HG03097 (cell line): Measurements from ENCODE around the gene SULT1A2.
"Not testable (repeated sequence)": the region's sequence is repeated elsewhere in the genome, so short reads cannot be mapped to it uniquely, and the experiment has no call there.

Experiments
- ATAC-seq: cut with Tn5 transposase; IDR thresholded peaks from one replicate; pipeline ENCODE4 v1.9.1; 2021; ENCODE audit not compliant: unreplicated experiment, low FRiP score

The SULT1A2 gene

GRCh38 chr16:28562199-28562598, 34.7 kb downstream of the SULT1A2 start:
- ATAC-seq, result no peak

- ATAC-seq, result no peak
Measured at GRCh38 chr16:28561557-28562187, 35.2 kb downstream of the SULT1A2 start.

- no peak for ATAC-seq
Measured at GRCh38 chr16:28558456-28558855, 38.4 kb downstream of the SULT1A2 start.

- no peak for ATAC-seq
Measured at GRCh38 chr16:28556914-28557320, 39.9 kb downstream of the SULT1A2 start.

- no peak for ATAC-seq
Measured at GRCh38 chr16:28555561-28555960, 41.3 kb downstream of the SULT1A2 start.

- ATAC-seq, result no peak
Measured at GRCh38 chr16:28554634-28555423, 42.0 kb downstream of the SULT1A2 start.

GRCh38 chr16:28553776-28554633, 42.8 kb downstream of the SULT1A2 start, which contains the start of gene SGF29:
TSS of gene SGF29 (plus strand) at chr16:28553920. CDS start at chr16:28581070, 27,150 bp downstream.
- ATAC-seq, result peak; percentile 69

GRCh38 chr16:28549301-28549899, 47.5 kb downstream of the SULT1A2 start:
- no peak for ATAC-seq

GRCh38 chr16:28548306-28548802, 48.5 kb downstream of the SULT1A2 start:
- ATAC-seq, result no peak

GRCh38 chr16:28546626-28547025, 50.2 kb downstream of the SULT1A2 start:
- ATAC-seq, result no peak

- not testable (repeated sequence) for ATAC-seq
Measured at GRCh38 chr16:28545964-28546363, 50.9 kb downstream of the SULT1A2 start.

GRCh38 chr16:28544998-28545397, 51.9 kb downstream of the SULT1A2 start:
- ATAC-seq, result no peak

- ATAC-seq, result no peak
Measured at GRCh38 chr16:28543072-28543471, 53.8 kb downstream of the SULT1A2 start.

- no peak for ATAC-seq
Measured at GRCh38 chr16:28542646-28543045, 54.2 kb downstream of the SULT1A2 start.
